ENCODE results near the gene CROCC2. TPM values are rescaled to one million over a fixed set of nuclear protein-coding genes. Genes with fewer than 3 reads are reported as not detected.

The CROCC2 gene
- total and polyA plus RNA-seq, 2 of the 13 experiments (the other 11 are each of a cell fraction or from before 2014, with no cell fraction given): not detected

- ATAC-seq (no peak), DNase-seq (ENCODE audit: low spot score) (no peak), FAIRE-seq (no peak)
- in situ Hi-C loops (cut with HindIII; ENCODE audit: extremely low pct_ligation_motif_present, low pct_unique_long_range_greater_than_20kb): no loop called here
- Histone ChIP-seq H3K79me2 (ENCODE audit: insufficient read depth, low read length) (no peaks in the 10 kb centered on the region), H2AFZ (ENCODE audit: low read length) (no peak overlapping the region), H3K36me3 (replicated peaks in 1 of 2; ENCODE audit: control insufficient read depth in 1 of 2, insufficient read depth in 2 of 2, low read length in 2 of 2) (no peaks in the 10 kb centered on the region), H3K9me3 (ENCODE audit: low read length) (no peaks in the 10 kb centered on the region), H3K4me1 (ENCODE audit: insufficient read depth, low read length) (peaks cover 47% of the 10 kb centered on the region), H3K27me3 (ENCODE audit: control insufficient read depth in 1 of 2, insufficient read depth in 2 of 2, low read length in 2 of 2) (peaks cover 42 to 95% of the 10 kb centered on the region in 2 experiments), H3K27ac (ENCODE audit: extremely low read length, insufficient read depth, low read length) (no peak overlapping the region), H3K4me2 (ENCODE audit: low read depth, low read length) (no peak overlapping the region), H3K9ac (ENCODE audit: insufficient read depth, low read depth, low read length) (no peak overlapping the region), H3K4me3 (replicated peaks in 1 of 3; ENCODE audit: insufficient read depth in 1 of 3, low read depth in 2 of 3, low read length in 3 of 3) (no peak overlapping the region; a peak in 1 of 6 replicates), H4K20me1 (ENCODE audit: insufficient read depth, low read length) (no peaks in the 10 kb centered on the region; the same call in 1 of the 2 replicates)
- no TSS peak for BruUV-seq (replicated peaks)
- 19% methylated on average over 15 of the region's 20 CpGs for WGBS (ENCODE audit: low lambda C conversion rate)
- POLR2A ChIA-PET: no interaction called here
- no peak for TF ChIP-seq TEAD2 (CRISPR knock-in tag; IDR thresholded peaks at IDR 0.05)
- TF ChIP-seq SMARCC2 (IDR thresholded peaks at IDR 0.05): no peak
- TF ChIP-seq ZNF569 (CRISPR knock-in tag; IDR thresholded peaks at IDR 0.05; ENCODE audit: borderline replicate concordance): no peak
- TF ChIP-seq ZGPAT (CRISPR knock-in tag; IDR thresholded peaks at IDR 0.05): no peak
- no peak for TF ChIP-seq TFDP1 (CRISPR knock-in tag; IDR thresholded peaks at IDR 0.05; ENCODE audit: borderline replicate concordance)
- no peak for TF ChIP-seq ZNF577 (CRISPR knock-in tag; IDR thresholded peaks at IDR 0.05; ENCODE audit: borderline replicate concordance, low read depth)
- no peak for TF ChIP-seq GMEB1 (CRISPR knock-in tag; IDR thresholded peaks at IDR 0.05; ENCODE audit: borderline replicate concordance)
- no peak for TF ChIP-seq BRCA1 (CRISPR knock-in tag; IDR thresholded peaks at IDR 0.05)
- no peak for TF ChIP-seq ZNF143 (CRISPR knock-in tag; IDR thresholded peaks at IDR 0.05)
- CTCF ChIA-PET (ENCODE audit: low intra/inter-chr PET ratio, low total read pairs): interaction anchor here (3.5 kb wide), 1 partner anchor 78 kb away, joined by 20 read pairs; no protein-coding TSS in a partner anchor
- intact Hi-C loops (cut with micrococcal nuclease; ENCODE audit: unreplicated experiment): no loop called here
Observed at GRCh38 chr2:240992572-240993291, 86.6 kb downstream of the CROCC2 start.

Measured in HepG2 (cell line).